Retinal pigment epithelial cell (primary cell): ENCODE data around the gene IFI27L2.

Source experiments
- DNase-seq: peaks from one replicate; pipeline ENCODE4 v3.0.0-alpha.2; 2010; ENCODE audit warnings: low read depth
- H3K4me3 ChIP-seq: 2 replicates; pipeline ENCODE4 v1.5.1; 2011; ENCODE audit warnings: mild to moderate bottlenecking, low read length, control low read depth, moderate library complexity
- CTCF ChIP-seq: conservative IDR thresholded peaks from 2 replicates; pipeline ENCODE4 v1.5.1; 2011; ENCODE audit warnings: low read depth, low read length, control low read depth, inconsistent platforms

IFI27L2 gene

GRCh38 chr14:94079891-94080620, 49.3 kb downstream of the IFI27L2 start:
- H3K4me3 ChIP-seq = peak overlapping the region; percentile 97
- DNase-seq = no peak
- TF ChIP-seq CTCF = no peak

DNA sequence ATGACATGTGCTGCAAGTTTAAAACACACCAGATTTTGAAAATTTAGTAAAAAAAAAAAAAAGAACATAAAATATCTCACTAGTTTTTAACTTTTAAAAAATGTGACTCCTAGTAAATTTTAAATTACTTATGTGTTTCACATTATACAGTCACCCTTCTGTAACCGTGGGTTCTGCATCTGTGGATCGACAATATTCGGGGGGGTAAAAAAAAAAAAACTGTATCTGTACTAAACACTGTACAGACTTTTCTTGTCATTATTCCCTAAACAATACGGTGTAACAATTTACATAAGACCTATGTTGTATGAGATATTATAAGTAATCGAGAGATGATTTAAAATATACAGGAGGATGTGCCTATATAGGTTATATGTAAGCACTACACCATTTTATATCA, 51.6 kb downstream of the IFI27L2 start:
- no peak for DNase-seq
- no peak overlapping the region for H3K4me3 ChIP-seq
- no peak for TF ChIP-seq CTCF
